T1000 (cell line): ENCODE data around the gene RNF41.
"Not testable (repeated sequence)": the region's sequence is repeated elsewhere in the genome, so short reads cannot be mapped to it uniquely, and the experiment has no call there.

Source experiments
- DNase-seq: peaks from one replicate; lab custom pipeline; 2025; ENCODE audit warnings: mixed read lengths; lab: John Stamatoyannopoulos, UW

Gene RNF41

GRCh38 chr12:56221757-56222530, at the start of gene RNF41:
Gene RNF41, minus strand, starts transcription at chr12:56221922. Its CDS starts 7,875 bp downstream, at chr12:56214047.
- peak; percentile 95 for DNase-seq

- DNase-seq: no peak
Measured at GRCh38 chr12:56271031-56271430, 49.3 kb upstream of the RNF41 start.

GRCh38 chr12:56267443-56268071, 45.8 kb upstream of the RNF41 start:
- DNase-seq: no peak

GRCh38 chr12:56266693-56267442, 45.1 kb upstream of the RNF41 start, which contains the start of gene COQ10A:
Gene COQ10A, plus strand, starts transcription at chr12:56266942. Its CDS starts 177 bp downstream, at chr12:56267119.
- peak; percentile 80 for DNase-seq

GRCh38 chr12:56266068-56266692, 44.5 kb upstream of the RNF41 start:
- DNase-seq: not testable (repeated sequence)

GRCh38 chr12:56262955-56263354, 41.2 kb upstream of the RNF41 start:
- DNase-seq: not testable (repeated sequence)

- DNase-seq: peak; percentile 32
Measured at GRCh38 chr12:56261503-56262232, 39.9 kb upstream of the RNF41 start.

GRCh38 chr12:56260921-56261320, 39.2 kb upstream of the RNF41 start:
- DNase-seq: no peak

- no peak for DNase-seq
Measured at GRCh38 chr12:56260380-56260779, 38.7 kb upstream of the RNF41 start.

- no peak for DNase-seq
Measured at GRCh38 chr12:56258820-56259183, 37.1 kb upstream of the RNF41 start.

- DNase-seq: peak; percentile 72
Measured at GRCh38 chr12:56258068-56258819, 36.5 kb upstream of the RNF41 start, which contains the start of gene ANKRD52. Gene ANKRD52, minus strand, starts transcription at chr12:56258384. Its CDS starts 115 bp downstream, at chr12:56258269.

GRCh38 chr12:56257491-56258067, 35.9 kb upstream of the RNF41 start:
- no peak for DNase-seq

- DNase-seq: no peak
Measured at GRCh38 chr12:56257071-56257470, 35.3 kb upstream of the RNF41 start.

GRCh38 chr12:56256326-56256960, 34.7 kb upstream of the RNF41 start:
- DNase-seq: peak; percentile 83

- DNase-seq: no peak
Measured at GRCh38 chr12:56255671-56256070, 33.9 kb upstream of the RNF41 start.

GRCh38 chr12:56253091-56253490, 31.4 kb upstream of the RNF41 start:
- DNase-seq: no peak

GRCh38 chr12:56252649-56253048, 30.9 kb upstream of the RNF41 start:
- no peak for DNase-seq

- no peak for DNase-seq
Measured at GRCh38 chr12:56248711-56249110, 27.0 kb upstream of the RNF41 start.

GRCh38 chr12:56247923-56248322, 26.2 kb upstream of the RNF41 start:
- no peak for DNase-seq

- DNase-seq: no peak
Measured at GRCh38 chr12:56244494-56244893, 22.8 kb upstream of the RNF41 start.
